Measurements from ENCODE around the gene HIPK2. TPM values are rescaled to one million over a fixed set of nuclear protein-coding genes. Genes with fewer than 3 reads are reported as not detected.
A peak's percentile ranks its signal among the peaks of the same experiment; 100 is the strongest.

The HIPK2 gene
- total RNA-seq, 1 donor = 12.7 TPM

GRCh38 chr7:139525750-139526149 is 252.0 kb downstream of the HIPK2 start:
- no peaks in the 10 kb centered on the region for H3K36me3 ChIP-seq (ENCODE audit: insufficient read depth, low read length)
- DNase-seq (ENCODE audit: insufficient read length, low spot score, missing footprints) = no peak
- H3K9me3 ChIP-seq (ENCODE audit: low read depth, low read length) = no peaks in the 10 kb centered on the region
- peaks cover 33% of the 10 kb centered on the region for H3K27me3 ChIP-seq (ENCODE audit: insufficient read depth, low read length)
- H3K27ac ChIP-seq (ENCODE audit: low read depth, low read length) = no peak overlapping the region
- H3K79me2 ChIP-seq (ENCODE audit: insufficient read depth, low read length) = no peaks in the 10 kb centered on the region
- H3K4me2 ChIP-seq (ENCODE audit: insufficient read depth, low read length) = no peak overlapping the region
- no peak overlapping the region for H2AFZ ChIP-seq (ENCODE audit: low read length)
- no peak overlapping the region for H3K4me3 ChIP-seq (ENCODE audit: insufficient read depth, low read length)
- peaks cover 15% of the 10 kb centered on the region for H3K4me1 ChIP-seq (ENCODE audit: insufficient read depth, low read length)
- no peaks in the 10 kb centered on the region for H4K20me1 ChIP-seq (ENCODE audit: insufficient read depth, low read length)
- TF ChIP-seq CTCF (IDR thresholded peaks at IDR 0.05; ENCODE audit: extremely low read depth, low read depth, low read length) = no peak

- no peaks in the 10 kb centered on the region for H3K36me3 ChIP-seq (ENCODE audit: insufficient read depth, low read length)
- no peak overlapping the region for H3K27ac ChIP-seq (ENCODE audit: low read depth, low read length)
- H2AFZ ChIP-seq (ENCODE audit: low read length) = no peak overlapping the region
- H3K27me3 ChIP-seq (ENCODE audit: insufficient read depth, low read length) = peaks cover 33% of the 10 kb centered on the region
- H3K4me3 ChIP-seq (ENCODE audit: insufficient read depth, low read length) = no peak overlapping the region
- H3K4me2 ChIP-seq (ENCODE audit: insufficient read depth, low read length) = no peak overlapping the region
- no peaks in the 10 kb centered on the region for H3K9me3 ChIP-seq (ENCODE audit: low read depth, low read length)
- H3K4me1 ChIP-seq (ENCODE audit: insufficient read depth, low read length) = peaks cover 15% of the 10 kb centered on the region
- no peaks in the 10 kb centered on the region for H3K79me2 ChIP-seq (ENCODE audit: insufficient read depth, low read length)
- H4K20me1 ChIP-seq (ENCODE audit: insufficient read depth, low read length) = no peaks in the 10 kb centered on the region
- no peak for TF ChIP-seq CTCF (IDR thresholded peaks at IDR 0.05; ENCODE audit: extremely low read depth, low read depth, low read length)
- DNase-seq (ENCODE audit: insufficient read length, low spot score, missing footprints) = no peak
Measured at GRCh38 chr7:139525239-139525638, 252.6 kb downstream of the HIPK2 start.

GRCh38 chr7:139523968-139524815 is 253.6 kb downstream of the HIPK2 start:
- Histone ChIP-seq H3K9me3 (ENCODE audit: low read depth, low read length) (no peaks in the 10 kb centered on the region), H4K20me1 (ENCODE audit: insufficient read depth, low read length) (no peaks in the 10 kb centered on the region), H3K36me3 (ENCODE audit: insufficient read depth, low read length) (no peaks in the 10 kb centered on the region), H3K79me2 (ENCODE audit: insufficient read depth, low read length) (no peaks in the 10 kb centered on the region), H3K4me1 (ENCODE audit: insufficient read depth, low read length) (peaks cover 15% of the 10 kb centered on the region), H3K27me3 (ENCODE audit: insufficient read depth, low read length) (peaks cover 33% of the 10 kb centered on the region), H3K27ac (ENCODE audit: low read depth, low read length) (no peak overlapping the region), H2AFZ (ENCODE audit: low read length) (no peak overlapping the region), H3K4me3 (ENCODE audit: insufficient read depth, low read length) (no peak overlapping the region), H3K4me2 (ENCODE audit: insufficient read depth, low read length) (no peak overlapping the region)
- no peak for DNase-seq (ENCODE audit: insufficient read length, low spot score, missing footprints)
- TF ChIP-seq CTCF (IDR thresholded peaks at IDR 0.05; ENCODE audit: extremely low read depth, low read depth, low read length) = no peak

GRCh38 chr7:139523199-139523941 is 254.4 kb downstream of the HIPK2 start, which contains the start of gene CLEC2L:
CLEC2L (plus strand) TSS chr7:139523685; CDS start chr7:139523928, 243 bp downstream.
- Histone ChIP-seq H2AFZ (ENCODE audit: low read length) (no peak within 1 kb of the TSS), H3K4me3 (ENCODE audit: insufficient read depth, low read length) (no peak within 1 kb of the TSS)
- peak; percentile 90 for DNase-seq (ENCODE audit: insufficient read length, low spot score, missing footprints)

More at GRCh38 chr7:139523199-139523941, 254.4 kb downstream of the HIPK2 start, which contains the start of gene CLEC2L:
- H3K9me3 ChIP-seq (ENCODE audit: low read depth, low read length) = no peaks in the 10 kb centered on the region
- H3K36me3 ChIP-seq (ENCODE audit: insufficient read depth, low read length) = no peaks in the 10 kb centered on the region
- H3K27me3 ChIP-seq (ENCODE audit: insufficient read depth, low read length) = peaks cover 33% of the 10 kb centered on the region
- TF ChIP-seq CTCF (IDR thresholded peaks at IDR 0.05; ENCODE audit: extremely low read depth, low read depth, low read length) = no peak
- H4K20me1 ChIP-seq (ENCODE audit: insufficient read depth, low read length) = no peaks in the 10 kb centered on the region
- no peak within 1 kb of the TSS for H3K4me2 ChIP-seq (ENCODE audit: insufficient read depth, low read length)
- H3K79me2 ChIP-seq (ENCODE audit: insufficient read depth, low read length) = no peaks in the 10 kb centered on the region
- peaks cover 15% of the 10 kb centered on the region for H3K4me1 ChIP-seq (ENCODE audit: insufficient read depth, low read length)
- no peak within 1 kb of the TSS for H3K27ac ChIP-seq (ENCODE audit: low read depth, low read length)
